Hepatocyte (in vitro differentiated cells): Measurements from ENCODE around the gene TMPRSS7.

ENCODE experiments used
- EZH2 ChIP-seq: fragments of 200-600 bp; sonication (generic); IDR thresholded peaks from 2 replicates; pipeline ENCODE4 v1.6.1; 2016; ENCODE audit warnings: antibody characterized with exemption, mild to moderate bottlenecking, borderline replicate concordance
- TF ChIP-seq, protein P1 (sequence below): fragments of 200-600 bp; sonication (generic); IDR thresholded peaks from 2 replicates; pipeline ENCODE4 v1.5.1; 2016; ENCODE audit warnings: antibody characterized with exemption, mild to moderate bottlenecking; ENCODE audit not compliant: poor library complexity

DNA sequence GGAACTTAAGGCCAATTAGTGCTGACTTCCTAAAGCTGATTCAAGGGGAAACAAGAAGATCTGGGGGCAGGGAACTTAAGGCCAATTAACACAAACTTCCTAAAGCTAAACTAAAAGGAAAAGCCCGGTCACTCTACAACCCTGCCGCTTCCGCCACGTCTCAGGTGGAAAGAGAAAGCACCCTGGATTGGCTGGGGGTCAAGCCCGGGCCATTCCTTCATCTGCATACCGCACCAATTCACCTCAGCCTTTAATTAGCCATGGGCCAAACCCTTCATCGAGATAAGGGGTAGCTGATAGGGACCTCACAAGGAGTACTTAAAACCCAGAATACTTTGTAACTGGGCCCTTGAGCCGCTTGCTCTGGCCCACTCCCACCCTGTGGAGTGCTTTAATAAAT is 14.4 kb downstream of the TMPRSS7 start:
- TF ChIP-seq, protein P1, sequence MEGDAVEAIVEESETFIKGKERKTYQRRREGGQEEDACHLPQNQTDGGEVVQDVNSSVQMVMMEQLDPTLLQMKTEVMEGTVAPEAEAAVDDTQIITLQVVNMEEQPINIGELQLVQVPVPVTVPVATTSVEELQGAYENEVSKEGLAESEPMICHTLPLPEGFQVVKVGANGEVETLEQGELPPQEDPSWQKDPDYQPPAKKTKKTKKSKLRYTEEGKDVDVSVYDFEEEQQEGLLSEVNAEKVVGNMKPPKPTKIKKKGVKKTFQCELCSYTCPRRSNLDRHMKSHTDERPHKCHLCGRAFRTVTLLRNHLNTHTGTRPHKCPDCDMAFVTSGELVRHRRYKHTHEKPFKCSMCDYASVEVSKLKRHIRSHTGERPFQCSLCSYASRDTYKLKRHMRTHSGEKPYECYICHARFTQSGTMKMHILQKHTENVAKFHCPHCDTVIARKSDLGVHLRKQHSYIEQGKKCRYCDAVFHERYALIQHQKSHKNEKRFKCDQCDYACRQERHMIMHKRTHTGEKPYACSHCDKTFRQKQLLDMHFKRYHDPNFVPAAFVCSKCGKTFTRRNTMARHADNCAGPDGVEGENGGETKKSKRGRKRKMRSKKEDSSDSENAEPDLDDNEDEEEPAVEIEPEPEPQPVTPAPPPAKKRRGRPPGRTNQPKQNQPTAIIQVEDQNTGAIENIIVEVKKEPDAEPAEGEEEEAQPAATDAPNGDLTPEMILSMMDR, result no peak
- no peak for TF ChIP-seq EZH2
